Fibroblast of villous mesenchyme (primary cell): Measurements from ENCODE around the gene BCAM. TPM values are rescaled to one million over a fixed set of nuclear protein-coding genes. Genes with fewer than 3 reads are reported as not detected.

Source experiments
- DNase-seq: peaks from one replicate; pipeline ENCODE4 v3.0.0-alpha.2; 2010; ENCODE audit warnings: low read depth
- H3K4me3 ChIP-seq: 2 replicates; pipeline ENCODE4 v1.5.1; 2011; ENCODE audit warnings: low read depth, mild to moderate bottlenecking, low read length
- total RNA-seq: library from RNA; depleted of rRNA; stranded (reverse); fragments of >200 nt; gene quantifications from 2 replicates; pipeline ENCODE4 v1.2.3, GENCODE V29; 2012
- TF ChIP-seq, protein P1 (sequence below): IDR thresholded peaks from 2 replicates; pipeline ENCODE4 v1.5.1; 2012; ENCODE audit warnings: low read depth, mild to moderate bottlenecking, low read length; ENCODE audit not compliant: insufficient read depth

BCAM gene
- total RNA-seq, 1 donor = 15.1 TPM

DNA sequence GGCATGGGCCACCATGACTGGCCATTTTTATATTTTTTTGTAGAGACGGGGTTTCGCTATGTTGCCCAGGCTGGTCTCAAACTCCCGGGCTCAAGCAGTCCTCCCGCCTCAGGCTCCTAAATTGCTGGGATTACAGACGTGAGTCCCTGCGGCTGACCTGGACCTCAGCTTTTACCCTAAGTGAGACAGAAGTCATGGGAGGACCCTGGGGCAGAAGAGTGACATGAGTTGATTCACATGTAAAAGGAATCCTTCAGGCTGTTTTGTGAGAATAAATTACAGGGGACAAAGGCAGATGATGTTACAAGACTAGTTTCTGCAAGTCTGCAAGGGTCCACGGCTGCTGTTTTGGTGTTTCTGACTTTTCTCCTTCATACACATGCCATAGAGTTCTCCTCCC, 2.6 kb upstream of the BCAM start:
- H3K4me3 ChIP-seq = no peak overlapping the region
- DNase-seq = no peak
- TF ChIP-seq, protein P1, sequence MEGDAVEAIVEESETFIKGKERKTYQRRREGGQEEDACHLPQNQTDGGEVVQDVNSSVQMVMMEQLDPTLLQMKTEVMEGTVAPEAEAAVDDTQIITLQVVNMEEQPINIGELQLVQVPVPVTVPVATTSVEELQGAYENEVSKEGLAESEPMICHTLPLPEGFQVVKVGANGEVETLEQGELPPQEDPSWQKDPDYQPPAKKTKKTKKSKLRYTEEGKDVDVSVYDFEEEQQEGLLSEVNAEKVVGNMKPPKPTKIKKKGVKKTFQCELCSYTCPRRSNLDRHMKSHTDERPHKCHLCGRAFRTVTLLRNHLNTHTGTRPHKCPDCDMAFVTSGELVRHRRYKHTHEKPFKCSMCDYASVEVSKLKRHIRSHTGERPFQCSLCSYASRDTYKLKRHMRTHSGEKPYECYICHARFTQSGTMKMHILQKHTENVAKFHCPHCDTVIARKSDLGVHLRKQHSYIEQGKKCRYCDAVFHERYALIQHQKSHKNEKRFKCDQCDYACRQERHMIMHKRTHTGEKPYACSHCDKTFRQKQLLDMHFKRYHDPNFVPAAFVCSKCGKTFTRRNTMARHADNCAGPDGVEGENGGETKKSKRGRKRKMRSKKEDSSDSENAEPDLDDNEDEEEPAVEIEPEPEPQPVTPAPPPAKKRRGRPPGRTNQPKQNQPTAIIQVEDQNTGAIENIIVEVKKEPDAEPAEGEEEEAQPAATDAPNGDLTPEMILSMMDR = no peak

DNA sequence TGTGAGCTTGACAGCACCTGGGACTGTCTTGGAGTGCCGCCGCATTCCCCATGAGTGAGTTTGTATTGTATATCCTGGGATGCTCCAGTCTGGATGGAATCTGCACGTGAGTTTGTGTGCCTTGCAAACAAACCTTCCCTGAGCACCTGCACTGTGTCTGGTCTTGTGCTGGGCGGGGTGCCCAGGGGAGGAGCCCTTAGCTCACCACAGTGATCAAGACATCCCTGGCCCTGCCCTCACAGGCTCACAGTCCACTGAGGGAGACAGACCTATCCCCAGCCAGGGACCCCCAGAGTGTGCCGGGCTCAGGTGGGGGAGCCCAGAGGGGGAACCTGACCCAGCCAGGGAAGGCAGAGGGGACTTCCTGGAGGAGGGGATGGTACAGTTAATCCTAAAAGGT, 1.7 kb upstream of the BCAM start:
- TF ChIP-seq, protein P1 = no peak
- DNase-seq = no peak
- H3K4me3 ChIP-seq = no peak overlapping the region

DNA sequence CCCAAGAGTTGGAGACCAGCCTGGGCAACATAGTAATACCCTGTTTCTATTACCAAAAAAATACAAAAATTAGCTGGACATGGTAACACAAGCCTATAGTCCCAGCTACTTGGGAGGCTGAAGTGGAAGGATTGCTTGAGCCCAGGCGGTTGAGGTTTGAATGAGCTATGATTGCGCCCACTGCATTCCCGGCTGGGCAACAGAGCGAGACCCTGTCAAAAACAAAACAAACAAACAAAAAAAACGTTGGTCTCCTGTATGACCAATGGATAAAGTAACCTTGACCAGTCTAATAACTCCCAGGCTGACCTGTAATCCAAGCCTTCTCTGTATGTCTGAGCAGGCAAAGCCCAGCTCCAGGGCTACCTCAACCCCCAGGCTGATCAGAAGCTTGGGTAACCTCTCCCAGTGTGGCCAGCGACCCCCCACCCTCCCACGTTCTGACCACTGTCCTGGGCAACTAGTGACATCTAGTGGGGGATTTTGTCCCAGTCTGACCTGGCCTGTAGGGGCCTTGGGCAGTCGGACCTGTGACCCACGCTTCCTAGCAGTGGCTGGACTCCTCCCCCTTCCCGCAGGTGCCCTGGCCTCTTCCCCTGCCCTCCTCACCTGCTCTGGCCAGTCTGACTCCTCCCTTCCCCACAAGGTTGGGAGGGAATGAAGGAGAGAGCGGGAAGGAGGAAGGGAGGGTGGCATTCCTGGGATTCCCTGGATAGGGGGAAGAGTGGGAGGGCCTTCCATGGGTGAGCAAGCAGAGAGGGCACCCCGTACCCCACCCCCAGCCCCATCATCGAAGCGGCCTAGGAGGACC, 1.0 kb upstream of the BCAM start:
- peak; percentile 50 for DNase-seq

DNA sequence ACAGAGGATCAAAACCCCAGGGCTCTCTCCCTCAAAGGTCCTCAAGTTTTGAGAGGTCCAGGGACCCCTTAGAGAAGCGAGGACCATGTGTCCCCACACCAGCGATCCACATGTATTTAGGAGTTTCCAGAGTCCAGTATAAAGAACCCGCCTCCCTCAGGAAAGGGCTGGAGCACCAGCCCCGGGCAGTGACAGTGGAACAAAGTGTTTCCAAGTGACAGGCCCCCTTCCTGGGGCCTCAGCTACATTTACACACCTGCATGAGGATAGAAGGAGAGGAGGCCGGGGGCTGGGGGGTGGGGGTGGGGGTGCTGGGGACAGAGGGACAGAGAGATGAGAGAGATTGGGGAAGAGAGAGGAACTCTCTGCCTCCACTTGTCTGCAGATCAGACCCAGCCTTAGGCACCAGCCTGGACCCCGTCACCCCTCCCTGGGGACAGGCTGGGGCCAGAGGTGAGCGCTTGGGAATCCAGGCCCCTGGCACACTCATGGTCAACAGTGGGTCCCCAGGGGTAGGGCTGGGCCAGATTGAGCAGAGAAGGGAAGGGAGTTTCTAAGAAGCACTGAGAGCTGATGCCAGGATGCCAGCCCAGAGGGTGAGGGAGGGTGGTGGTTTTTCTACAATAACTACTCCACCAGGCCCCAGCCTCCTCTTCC, 802 bp downstream of the BCAM start:
- TF ChIP-seq, protein P1 = no peak
- H3K4me3 ChIP-seq = peak overlapping the region; percentile 69
- DNase-seq = no peak

More for the DNA sequence above, 1.0 kb upstream of the BCAM start:
- TF ChIP-seq, protein P1 = peak; percentile 61
- H3K4me3 ChIP-seq = no peak overlapping the region

DNA sequence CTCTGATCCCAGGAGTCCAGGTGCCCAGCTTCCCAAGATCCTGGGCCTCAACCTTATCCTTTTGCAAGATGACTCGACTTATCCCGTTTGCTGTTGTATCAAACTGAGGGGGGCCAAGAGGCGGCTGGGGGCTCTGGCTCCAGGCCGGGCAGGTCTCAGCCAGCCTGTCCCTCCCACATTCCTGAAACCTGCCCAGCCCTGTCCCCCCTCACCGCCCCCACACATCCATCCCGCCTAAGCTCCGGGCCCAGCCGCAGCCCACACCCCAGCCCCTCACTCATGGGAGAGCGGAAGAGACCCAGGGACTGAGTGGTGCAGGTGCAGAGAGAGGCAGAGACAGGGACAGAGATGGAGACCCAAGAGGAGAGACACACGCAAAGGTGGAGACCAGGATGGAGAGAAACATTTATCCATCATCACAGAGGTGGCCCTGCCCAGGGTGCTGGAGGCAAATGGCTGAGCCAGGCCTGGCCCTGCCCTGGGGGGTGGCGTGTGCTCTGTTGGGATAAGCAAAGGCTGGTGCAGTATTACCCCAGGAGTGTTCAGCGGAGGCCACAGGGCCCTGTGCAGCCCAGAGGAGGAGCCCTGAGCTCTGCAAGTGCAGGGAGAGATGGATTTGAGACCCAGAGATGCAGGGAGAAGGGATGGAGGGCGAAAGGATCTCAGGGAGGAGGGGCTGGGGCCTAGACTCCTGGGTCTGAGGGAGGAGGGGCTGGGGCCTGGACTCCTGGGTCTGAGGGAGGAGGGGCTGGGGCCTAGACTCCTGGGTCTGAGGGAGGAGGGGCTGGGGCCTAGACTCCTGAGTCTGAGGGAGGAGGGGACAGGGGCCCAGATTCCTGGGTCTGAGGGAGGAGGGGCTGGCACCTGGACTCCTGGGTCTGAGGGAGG, 1.6 kb downstream of the BCAM start:
- TF ChIP-seq, protein P1 = no peak
- no peak overlapping the region for H3K4me3 ChIP-seq
- DNase-seq = no peak

DNA sequence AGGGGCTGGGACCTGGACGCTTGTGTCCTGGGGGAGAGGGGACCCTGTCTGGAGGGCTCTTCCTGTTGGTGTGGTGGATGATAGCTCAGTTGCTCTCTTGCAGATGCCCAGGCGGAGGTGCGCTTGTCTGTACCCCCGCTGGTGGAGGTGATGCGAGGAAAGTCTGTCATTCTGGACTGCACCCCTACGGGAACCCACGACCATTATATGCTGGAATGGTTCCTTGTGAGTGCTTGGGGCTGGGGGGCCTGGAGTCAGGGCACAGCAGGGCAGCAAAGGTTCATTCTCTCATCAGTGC, 2.2 kb downstream of the BCAM start:
- TF ChIP-seq, protein P1 = no peak
- DNase-seq = no peak
- H3K4me3 ChIP-seq = no peak overlapping the region
